DND-41 (cell line): ENCODE measurements around the gene FBXW2.

Experiments used
- ATAC-seq: fragments of 200-7000 bp; cut with Tn5 transposase; 3 replicates; pipeline ENCODE4 v1.9.1; 2021; ENCODE audit warnings: low read depth; ENCODE audit not compliant: insufficient read depth
- DNase-seq: peaks from one replicate; pipeline ENCODE4 v3.0.0-alpha.2; 2020
- H2AFZ ChIP-seq: 2 replicates; pipeline ENCODE4 v1.6.0; 2012; ENCODE audit warnings: low read depth, low read length
- H3K27ac ChIP-seq: 2 replicates; pipeline ENCODE4 v1.5.1; 2012; ENCODE audit warnings: low read length, inconsistent platforms
- H3K27me3 ChIP-seq: fragments of 200-600 bp; sonication (generic); 2 replicates; pipeline ENCODE4 v1.6.0; 2012; ENCODE audit warnings: low read length, mild to moderate bottlenecking, inconsistent platforms; ENCODE audit not compliant: insufficient read depth, poor library complexity
- H3K36me3 ChIP-seq: 2 replicates; pipeline ENCODE4 v1.5.1; 2012; ENCODE audit warnings: low read length, inconsistent platforms; ENCODE audit not compliant: insufficient read depth
- H3K4me1 ChIP-seq: 2 replicates; pipeline ENCODE4 v1.5.1; 2012; ENCODE audit warnings: mild to moderate bottlenecking, low read length; ENCODE audit not compliant: insufficient read depth
- H3K4me2 ChIP-seq: 2 replicates; pipeline ENCODE4 v1.6.0; 2012; ENCODE audit warnings: mild to moderate bottlenecking, moderate library complexity, low read length, inconsistent platforms; ENCODE audit not compliant: insufficient read depth
- H3K4me3 ChIP-seq, 2 experiments: fragments of 200-600 bp in 1 of 2; shearing (Covaris generic) in 1 of 2; 2 replicates each; pipeline ENCODE4 v1.5.1; 2012 to 2016; ENCODE audit warnings: inconsistent platforms in 2 of 2, low read length in 2 of 2, mild to moderate bottlenecking in 2 of 2, low read depth in 1 of 2, moderate library complexity in 1 of 2
- H3K79me2 ChIP-seq: 2 replicates; pipeline ENCODE4 v1.6.0; 2012; ENCODE audit warnings: low read length, inconsistent platforms; ENCODE audit not compliant: insufficient read depth
- H3K9ac ChIP-seq: 2 replicates; pipeline ENCODE4 v1.6.0; 2012; ENCODE audit warnings: low read depth, mild to moderate bottlenecking, inconsistent platforms, low read length, moderate library complexity
- H3K9me3 ChIP-seq: 2 replicates; pipeline ENCODE4 v1.5.1; 2012; ENCODE audit warnings: low read length, moderate library complexity, mild to moderate bottlenecking, inconsistent platforms; ENCODE audit not compliant: insufficient read depth, severe bottlenecking
- H4K20me1 ChIP-seq: 2 replicates; pipeline ENCODE4 v1.6.0; 2012; ENCODE audit warnings: low read length; ENCODE audit not compliant: insufficient read depth
- EZH2 ChIP-seq: IDR thresholded peaks from 3 replicates; pipeline ENCODE4 v1.6.1; 2012; ENCODE audit warnings: borderline replicate concordance, low read depth, mild to moderate bottlenecking, moderate library complexity, low read length, inconsistent platforms; ENCODE audit not compliant: severe bottlenecking
- TF ChIP-seq, protein P1 (sequence below): IDR thresholded peaks from 2 replicates; pipeline ENCODE4 v1.5.1; 2012; ENCODE audit warnings: borderline replicate concordance, low read length, moderate library complexity, mild to moderate bottlenecking; ENCODE audit not compliant: poor library complexity, severe bottlenecking; ENCODE audit errors: extremely low read depth

FBXW2 gene

DNA sequence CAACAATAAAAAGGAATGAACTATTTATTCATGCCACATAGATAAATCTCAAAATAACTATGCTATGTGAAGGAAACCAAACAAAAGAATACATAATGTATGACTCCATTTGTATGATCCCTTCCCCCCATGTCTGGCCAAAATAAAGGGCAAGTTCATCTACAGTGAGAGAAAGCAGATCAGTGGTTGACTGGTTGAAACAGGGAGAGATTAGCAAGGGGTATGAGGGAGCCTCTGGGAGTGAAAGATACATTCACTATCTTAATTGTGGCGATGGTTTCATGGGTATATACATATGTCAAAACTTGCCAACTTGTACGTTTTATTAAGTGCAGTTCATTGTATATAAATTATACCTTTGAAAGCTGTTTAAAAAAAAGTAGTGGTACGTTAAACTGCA, 44.7 kb upstream of the FBXW2 start:
- H3K9ac ChIP-seq, result no peak overlapping the region
- DNase-seq (no peak), ATAC-seq (no peak)
- H3K27ac ChIP-seq, result no peak overlapping the region
- peaks cover 20% of the 10 kb centered on the region for H3K4me1 ChIP-seq
- no peaks in the 10 kb centered on the region for H3K27me3 ChIP-seq
- H4K20me1 ChIP-seq, result peaks cover 4% of the 10 kb centered on the region; the same call in 1 of the 2 replicates
- H3K36me3 ChIP-seq, result peaks cover 17% of the 10 kb centered on the region
- no peak overlapping the region for H3K4me3 ChIP-seq
- H2AFZ ChIP-seq, result no peak overlapping the region
- H3K79me2 ChIP-seq, result peaks cover 64% of the 10 kb centered on the region
- no peak overlapping the region for H3K4me2 ChIP-seq
- no peak for TF ChIP-seq EZH2
- TF ChIP-seq, protein P1, sequence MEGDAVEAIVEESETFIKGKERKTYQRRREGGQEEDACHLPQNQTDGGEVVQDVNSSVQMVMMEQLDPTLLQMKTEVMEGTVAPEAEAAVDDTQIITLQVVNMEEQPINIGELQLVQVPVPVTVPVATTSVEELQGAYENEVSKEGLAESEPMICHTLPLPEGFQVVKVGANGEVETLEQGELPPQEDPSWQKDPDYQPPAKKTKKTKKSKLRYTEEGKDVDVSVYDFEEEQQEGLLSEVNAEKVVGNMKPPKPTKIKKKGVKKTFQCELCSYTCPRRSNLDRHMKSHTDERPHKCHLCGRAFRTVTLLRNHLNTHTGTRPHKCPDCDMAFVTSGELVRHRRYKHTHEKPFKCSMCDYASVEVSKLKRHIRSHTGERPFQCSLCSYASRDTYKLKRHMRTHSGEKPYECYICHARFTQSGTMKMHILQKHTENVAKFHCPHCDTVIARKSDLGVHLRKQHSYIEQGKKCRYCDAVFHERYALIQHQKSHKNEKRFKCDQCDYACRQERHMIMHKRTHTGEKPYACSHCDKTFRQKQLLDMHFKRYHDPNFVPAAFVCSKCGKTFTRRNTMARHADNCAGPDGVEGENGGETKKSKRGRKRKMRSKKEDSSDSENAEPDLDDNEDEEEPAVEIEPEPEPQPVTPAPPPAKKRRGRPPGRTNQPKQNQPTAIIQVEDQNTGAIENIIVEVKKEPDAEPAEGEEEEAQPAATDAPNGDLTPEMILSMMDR, result no peak
- no peaks in the 10 kb centered on the region for H3K9me3 ChIP-seq

DNA sequence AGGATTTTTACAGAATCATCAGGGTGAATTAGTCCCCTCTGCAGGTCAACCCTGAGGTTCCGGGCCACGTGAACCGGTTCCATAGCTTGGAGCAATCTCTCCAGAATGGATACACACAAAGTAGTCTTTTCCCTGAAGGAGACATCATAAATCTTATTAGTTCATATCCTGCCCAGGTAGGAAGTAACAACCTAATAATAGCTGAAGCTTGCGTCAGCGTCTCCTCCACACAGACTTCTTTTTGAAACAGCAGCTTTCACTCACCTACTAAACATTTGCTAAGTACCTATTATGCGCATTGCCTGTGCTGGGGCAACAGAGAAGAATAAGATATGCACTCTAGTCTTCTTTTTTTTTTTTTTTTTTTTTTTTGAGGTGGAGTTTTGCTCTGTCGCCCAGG, 40.1 kb upstream of the FBXW2 start:
- H3K36me3 ChIP-seq, result peaks cover 54% of the 10 kb centered on the region
- DNase-seq (no peak), ATAC-seq (no peak)
- TF ChIP-seq, protein P1, result no peak
- TF ChIP-seq EZH2, result no peak
- H3K79me2 ChIP-seq, result peaks cover 21% of the 10 kb centered on the region
- H3K4me1 ChIP-seq, result no peaks in the 10 kb centered on the region
- no peaks in the 10 kb centered on the region for H3K27me3 ChIP-seq
- H3K4me2 ChIP-seq, result no peak overlapping the region
- no peaks in the 10 kb centered on the region for H3K9me3 ChIP-seq
- H3K27ac ChIP-seq, result no peak overlapping the region
- H3K9ac ChIP-seq, result no peak overlapping the region
- no peak overlapping the region for H3K4me3 ChIP-seq
- H4K20me1 ChIP-seq, result no peaks in the 10 kb centered on the region
- H2AFZ ChIP-seq, result no peak overlapping the region

DNA sequence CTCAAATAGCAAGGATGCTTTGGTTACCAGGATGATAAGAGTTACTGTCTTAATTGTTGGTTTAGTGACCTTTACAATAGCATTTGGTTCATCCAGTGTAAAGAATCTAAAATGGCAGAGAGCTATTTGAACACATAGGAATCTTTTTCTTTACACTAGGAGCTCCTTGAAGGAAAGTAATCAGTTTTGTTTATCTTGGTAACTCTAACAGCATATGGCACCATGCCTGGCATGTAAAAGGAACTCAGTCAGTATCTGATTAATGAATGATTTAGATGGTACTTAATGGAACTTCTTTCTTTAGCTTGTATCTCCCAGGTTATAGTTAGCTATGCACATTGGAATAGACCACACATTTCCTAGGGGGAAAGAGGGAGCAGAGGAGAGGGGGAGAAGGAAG, 39.6 kb upstream of the FBXW2 start:
- Histone ChIP-seq H3K4me3 (no peak overlapping the region), H3K4me2 (no peak overlapping the region), H3K27ac (no peak overlapping the region), H3K4me1 (no peaks in the 10 kb centered on the region), H2AFZ (no peak overlapping the region), H4K20me1 (no peaks in the 10 kb centered on the region), H3K36me3 (peaks cover 55% of the 10 kb centered on the region), H3K79me2 (peaks cover 16% of the 10 kb centered on the region), H3K27me3 (no peaks in the 10 kb centered on the region), H3K9ac (no peak overlapping the region), H3K9me3 (no peaks in the 10 kb centered on the region)
- no peak for DNase-seq
- ATAC-seq, result no peak
- TF ChIP-seq, protein P1, result no peak
- TF ChIP-seq EZH2, result no peak

DNA sequence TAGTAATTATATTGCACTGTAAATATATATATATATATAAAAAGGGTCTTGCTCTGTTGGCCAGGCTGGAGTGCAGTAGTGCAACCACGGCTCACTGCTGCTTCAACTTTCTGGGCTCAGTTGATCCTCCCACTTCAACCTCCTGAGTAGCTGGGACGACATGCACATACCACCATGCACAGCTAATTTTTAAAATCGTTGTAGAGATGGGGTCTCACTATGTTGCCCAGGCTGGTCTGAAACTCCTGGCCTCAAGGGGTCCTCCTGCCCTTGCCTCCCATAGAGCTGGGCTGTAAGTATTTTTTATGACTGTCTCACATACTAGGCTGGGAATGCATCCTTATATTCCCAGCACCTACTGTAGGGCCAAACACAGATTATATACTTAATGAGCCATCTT, 37.6 kb upstream of the FBXW2 start:
- no peak for DNase-seq
- H3K4me2 ChIP-seq, result no peak overlapping the region
- H3K79me2 ChIP-seq, result peaks cover 3% of the 10 kb centered on the region; the same call in 1 of the 2 replicates
- no peaks in the 10 kb centered on the region for H3K9me3 ChIP-seq
- H4K20me1 ChIP-seq, result no peaks in the 10 kb centered on the region
- no peaks in the 10 kb centered on the region for H3K27me3 ChIP-seq
- H3K27ac ChIP-seq, result no peak overlapping the region
- no peak overlapping the region for H3K9ac ChIP-seq
- no peak overlapping the region for H2AFZ ChIP-seq
- no peaks in the 10 kb centered on the region for H3K4me1 ChIP-seq
- ATAC-seq, result no peak
- TF ChIP-seq, protein P1, result no peak
- TF ChIP-seq EZH2, result no peak
- H3K4me3 ChIP-seq, result no peak overlapping the region
- peaks cover 63% of the 10 kb centered on the region for H3K36me3 ChIP-seq
